PC-3 (cell line): Measurements from ENCODE around the gene MEGF9.

Source experiments
- EZH2 ChIP-seq: fragments of 300-600 bp; sonication (generic); IDR thresholded peaks from one replicate; pipeline ENCODE4 v1.6.1; 2017; ENCODE audit warnings: antibody characterized with exemption, mild to moderate bottlenecking, low read length; ENCODE audit not compliant: unreplicated experiment
- EZH2phosphoT487 ChIP-seq: fragments of 300-600 bp; sonication (generic); IDR thresholded peaks from 2 replicates; pipeline ENCODE4 v1.6.1; 2018; ENCODE audit warnings: mild to moderate bottlenecking, antibody characterized with exemption, low read length, borderline replicate concordance
- TF ChIP-seq, protein P1 (sequence below): fragments of 300-600 bp; sonication (generic); conservative IDR thresholded peaks from 2 replicates; pipeline ENCODE4 v1.5.1; 2017; ENCODE audit warnings: antibody characterized with exemption, low read depth, mild to moderate bottlenecking, low read length

DNA sequence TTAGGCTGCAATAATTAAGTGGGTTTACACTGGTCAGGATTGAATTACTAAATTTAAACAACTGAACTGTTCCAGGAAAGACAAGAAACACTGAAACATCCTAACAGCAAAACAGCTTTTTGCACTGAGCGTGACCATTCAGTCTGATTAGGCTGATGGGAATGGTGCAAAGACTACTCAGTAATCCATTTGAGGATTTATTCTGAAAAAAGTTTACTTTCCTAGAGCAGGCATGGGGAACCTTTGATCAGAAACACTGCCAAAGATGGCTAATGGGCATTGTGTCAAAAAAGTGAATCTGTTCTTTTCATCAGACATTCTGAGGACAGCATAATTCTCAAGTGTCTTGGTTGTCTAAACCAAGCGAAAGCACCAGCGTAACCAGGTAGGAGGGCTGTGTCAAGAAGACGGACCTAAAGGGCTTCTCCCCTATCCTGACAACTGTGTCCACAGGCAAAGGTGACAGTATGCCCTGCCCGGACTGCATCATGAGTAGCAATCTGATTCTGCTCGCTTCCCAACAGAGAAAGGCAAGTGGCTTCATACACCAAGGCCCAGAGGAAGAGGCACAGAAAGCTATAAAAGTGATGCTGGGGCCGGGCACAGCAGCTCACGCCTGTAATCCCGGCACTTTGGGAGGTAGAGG, 45.6 kb upstream of the MEGF9 start:
- TF ChIP-seq EZH2phosphoT487 (no peak), EZH2 (no peak)
- TF ChIP-seq, protein P1, sequence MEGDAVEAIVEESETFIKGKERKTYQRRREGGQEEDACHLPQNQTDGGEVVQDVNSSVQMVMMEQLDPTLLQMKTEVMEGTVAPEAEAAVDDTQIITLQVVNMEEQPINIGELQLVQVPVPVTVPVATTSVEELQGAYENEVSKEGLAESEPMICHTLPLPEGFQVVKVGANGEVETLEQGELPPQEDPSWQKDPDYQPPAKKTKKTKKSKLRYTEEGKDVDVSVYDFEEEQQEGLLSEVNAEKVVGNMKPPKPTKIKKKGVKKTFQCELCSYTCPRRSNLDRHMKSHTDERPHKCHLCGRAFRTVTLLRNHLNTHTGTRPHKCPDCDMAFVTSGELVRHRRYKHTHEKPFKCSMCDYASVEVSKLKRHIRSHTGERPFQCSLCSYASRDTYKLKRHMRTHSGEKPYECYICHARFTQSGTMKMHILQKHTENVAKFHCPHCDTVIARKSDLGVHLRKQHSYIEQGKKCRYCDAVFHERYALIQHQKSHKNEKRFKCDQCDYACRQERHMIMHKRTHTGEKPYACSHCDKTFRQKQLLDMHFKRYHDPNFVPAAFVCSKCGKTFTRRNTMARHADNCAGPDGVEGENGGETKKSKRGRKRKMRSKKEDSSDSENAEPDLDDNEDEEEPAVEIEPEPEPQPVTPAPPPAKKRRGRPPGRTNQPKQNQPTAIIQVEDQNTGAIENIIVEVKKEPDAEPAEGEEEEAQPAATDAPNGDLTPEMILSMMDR, result no peak
